Lung (tissue), 12 donors: Measurements from ENCODE around the gene RAP2B. TPM values are rescaled to one million over a fixed set of nuclear protein-coding genes. Genes with fewer than 3 reads are reported as not detected.

Experiments
- ATAC-seq: fragments of 200-7000 bp; cut with Tn5 transposase; one replicate; pipeline ENCODE4 v1.9.1; 2020; ENCODE audit warnings: moderate number of reproducible peaks; ENCODE audit not compliant: insufficient read depth, low FRiP score
- DNase-seq, 3 donors: peaks; one replicate each; pipeline ENCODE4 v3.0.0-alpha.2; 2013 to 2017
- H3K27ac ChIP-seq, 2 donors: one replicate each; pipeline ENCODE4 v1.5.1; 2013; ENCODE audit warnings: mild to moderate bottlenecking in 2 of 2, moderate library complexity in 2 of 2, control low read depth in 1 of 2, inconsistent platforms in 1 of 2, low read depth in 1 of 2, low read length in 1 of 2
- H3K27me3 ChIP-seq, 3 donors: one replicate each; pipeline ENCODE4 v1.5.1; 2013; ENCODE audit warnings: low read length in 2 of 3; ENCODE audit not compliant: control insufficient read depth in 3 of 3, insufficient read depth in 3 of 3
- H3K36me3 ChIP-seq, 4 donors: one replicate each; pipeline ENCODE4 v1.5.1; 2013; ENCODE audit warnings: low read length in 4 of 4, mild to moderate bottlenecking in 1 of 4, moderate library complexity in 1 of 4; ENCODE audit not compliant: control insufficient read depth in 4 of 4, insufficient read depth in 4 of 4
- H3K4me1 ChIP-seq, 5 donors: one replicate each; pipeline ENCODE4 v1.5.1; 2013; ENCODE audit warnings: low read length in 5 of 5, mild to moderate bottlenecking in 2 of 5, moderate library complexity in 1 of 5; ENCODE audit not compliant: control insufficient read depth in 5 of 5, insufficient read depth in 5 of 5
- H3K4me3 ChIP-seq: one replicate; pipeline ENCODE4 v1.5.1; 2013; ENCODE audit warnings: mild to moderate bottlenecking, control low read depth, moderate library complexity
- H3K9ac ChIP-seq, 2 donors: one replicate each; pipeline ENCODE4 v1.5.1; 2013; ENCODE audit warnings: low read length in 2 of 2, control low read depth in 1 of 2; ENCODE audit not compliant: insufficient read depth in 1 of 2
- H3K9me3 ChIP-seq, 4 donors: one replicate each; pipeline ENCODE4 v1.5.1; 2013; ENCODE audit warnings: low read length in 3 of 4, mild to moderate bottlenecking in 1 of 4, moderate library complexity in 1 of 4; ENCODE audit not compliant: control insufficient read depth in 4 of 4, insufficient read depth in 3 of 4
- CTCF ChIP-seq: IDR thresholded peaks from 2 replicates; pipeline ENCODE4 v1.5.1; 2012; ENCODE audit warnings: mild to moderate bottlenecking; ENCODE audit errors: control extremely low read depth, extremely low read depth
- WGBS, 2 donors: extraction: QIAGEN DNeasy Blood & Tissue Kit; methylation state at CpG; one replicate each; pipeline ENCODE4 v1.1.7; 2013; 5-methylcytosine and 5-hydroxymethylcytosine counted together
- polyA plus RNA-seq, 2 donors: library from polyadenylated mRNA; stranded (reverse); fragments of 200-250 nt; gene quantifications; one replicate each; pipeline ENCODE4 v1.2.1, GENCODE V29; 2013
- total RNA-seq, 2 donors: library from RNA; depleted of rRNA in 1 of 2; stranded (reverse); fragments of >200 nt in 1 of 2; gene quantifications; one replicate each; pipeline ENCODE4 v1.2.1, GENCODE V29; 2014 to 2021
- donor health status: control.
- donor health status: control.
- donor health status: Bipolar disorder and iron deficiency.
- donor health status: healthy.
- donor health status: DM: yes; HTN: yes; CAD: no.

RAP2B gene
- total and polyA plus RNA-seq, 4 donors: 7.4 to 23.8 (median 15.7) TPM

- Histone ChIP-seq H3K4me1 (no peaks in the 10 kb centered on the region), H3K27me3 (peaks cover 0 to 6% (median 0%) of the 10 kb centered on the region in 3 donors), H3K4me3 (no peak overlapping the region), H3K9me3 (no peaks in the 10 kb centered on the region), H3K9ac (no peak overlapping the region), H3K27ac (no peak overlapping the region), H3K36me3 (no peaks in the 10 kb centered on the region)
- no peak for ATAC-seq
- no peak for DNase-seq
- 89% methylated on average over 2 of the region's 2 CpGs for WGBS, 2 donors
- no peak for TF ChIP-seq CTCF
Observed at GRCh38 chr3:153130312-153130977, 31.6 kb upstream of the RAP2B start.

GRCh38 chr3:153137626-153138025 is 24.4 kb upstream of the RAP2B start:
- no peak for TF ChIP-seq CTCF
- peaks cover 0 to 6% (median 0%) of the 10 kb centered on the region in 3 donors for H3K27me3 ChIP-seq
- WGBS, 2 donors: 36 to 62% methylated on average over 2 of the region's 2 CpGs
- H3K9ac ChIP-seq: no peak overlapping the region
- no peak overlapping the region for H3K4me3 ChIP-seq
- peak overlapping the region in 1 of 2 donors; percentile 63 for H3K27ac ChIP-seq
- no peaks in the 10 kb centered on the region for H3K9me3 ChIP-seq
- H3K36me3 ChIP-seq: no peaks in the 10 kb centered on the region
- DNase-seq (no peak), ATAC-seq (no peak)
- no peaks in the 10 kb centered on the region for H3K4me1 ChIP-seq

GRCh38 chr3:153138276-153139210 is 23.5 kb upstream of the RAP2B start:
- H3K9ac ChIP-seq: no peak overlapping the region
- H3K36me3 ChIP-seq: no peaks in the 10 kb centered on the region
- no peak for TF ChIP-seq CTCF
- H3K4me3 ChIP-seq: no peak overlapping the region
- ATAC-seq: peak; percentile 92
- WGBS, 2 donors: 38 to 40% methylated on average over 5 of the region's 5 CpGs
- H3K27me3 ChIP-seq: peaks cover 0 to 6% (median 0%) of the 10 kb centered on the region in 3 donors
- H3K9me3 ChIP-seq: no peaks in the 10 kb centered on the region
- DNase-seq: peak; percentile 28 to 60 (median 32)
- H3K27ac ChIP-seq: peak overlapping the region in 1 of 2 donors; percentile 64
- no peaks in the 10 kb centered on the region for H3K4me1 ChIP-seq
